ENCODE measurements around the gene DPCD.

DNA sequence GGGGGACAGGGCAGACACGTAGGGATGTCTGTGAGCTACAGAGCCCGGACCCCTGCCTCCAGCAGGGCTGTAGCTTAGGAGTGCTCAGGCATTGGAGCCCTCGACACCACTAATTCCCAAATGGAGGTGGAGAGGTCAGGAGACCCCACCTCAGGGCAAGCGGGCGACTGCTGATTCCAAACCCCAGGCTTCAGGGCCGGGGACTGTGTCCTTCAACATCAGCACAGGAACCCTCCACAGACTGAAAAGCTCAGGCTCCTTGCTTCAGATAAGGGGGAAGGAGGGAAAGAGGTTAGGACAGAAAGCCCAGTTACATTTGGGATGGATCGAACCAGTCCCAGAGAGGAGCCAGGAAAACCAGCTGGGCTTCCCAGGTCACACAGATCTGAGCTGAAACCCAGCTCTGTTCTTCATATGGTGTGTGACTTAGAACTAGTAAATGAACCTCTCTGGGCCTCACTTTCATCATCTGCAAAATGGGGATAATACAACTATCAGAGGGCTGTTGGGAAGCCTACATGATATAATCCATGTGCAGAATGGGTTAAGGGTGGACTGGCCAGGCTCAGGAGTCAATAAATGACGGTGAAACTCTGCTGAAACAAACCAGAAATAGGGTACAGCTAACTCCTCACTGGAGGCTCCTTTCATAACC is 16.7 kb upstream of the DPCD start:
- TF ChIP-seq, protein P1, sequence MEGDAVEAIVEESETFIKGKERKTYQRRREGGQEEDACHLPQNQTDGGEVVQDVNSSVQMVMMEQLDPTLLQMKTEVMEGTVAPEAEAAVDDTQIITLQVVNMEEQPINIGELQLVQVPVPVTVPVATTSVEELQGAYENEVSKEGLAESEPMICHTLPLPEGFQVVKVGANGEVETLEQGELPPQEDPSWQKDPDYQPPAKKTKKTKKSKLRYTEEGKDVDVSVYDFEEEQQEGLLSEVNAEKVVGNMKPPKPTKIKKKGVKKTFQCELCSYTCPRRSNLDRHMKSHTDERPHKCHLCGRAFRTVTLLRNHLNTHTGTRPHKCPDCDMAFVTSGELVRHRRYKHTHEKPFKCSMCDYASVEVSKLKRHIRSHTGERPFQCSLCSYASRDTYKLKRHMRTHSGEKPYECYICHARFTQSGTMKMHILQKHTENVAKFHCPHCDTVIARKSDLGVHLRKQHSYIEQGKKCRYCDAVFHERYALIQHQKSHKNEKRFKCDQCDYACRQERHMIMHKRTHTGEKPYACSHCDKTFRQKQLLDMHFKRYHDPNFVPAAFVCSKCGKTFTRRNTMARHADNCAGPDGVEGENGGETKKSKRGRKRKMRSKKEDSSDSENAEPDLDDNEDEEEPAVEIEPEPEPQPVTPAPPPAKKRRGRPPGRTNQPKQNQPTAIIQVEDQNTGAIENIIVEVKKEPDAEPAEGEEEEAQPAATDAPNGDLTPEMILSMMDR (IDR thresholded peaks at IDR 0.05), result no peak
- TF ChIP-seq POLR2A (IDR thresholded peaks at IDR 0.05) (no peak), POLR2AphosphoS5 (IDR thresholded peaks at IDR 0.05) (no peak)

Data from breast epithelium (tissue), 3 donors.